GM12874 (cell line): ENCODE data around the gene PTPRJ.

Source experiments
- TF ChIP-seq, protein P1 (sequence below): IDR thresholded peaks from 2 replicates; pipeline ENCODE4 v1.5.1; 2011; ENCODE audit warnings: low read depth, mild to moderate bottlenecking, control low read depth, low read length, moderate library complexity; ENCODE audit not compliant: insufficient read depth

Gene PTPRJ

DNA sequence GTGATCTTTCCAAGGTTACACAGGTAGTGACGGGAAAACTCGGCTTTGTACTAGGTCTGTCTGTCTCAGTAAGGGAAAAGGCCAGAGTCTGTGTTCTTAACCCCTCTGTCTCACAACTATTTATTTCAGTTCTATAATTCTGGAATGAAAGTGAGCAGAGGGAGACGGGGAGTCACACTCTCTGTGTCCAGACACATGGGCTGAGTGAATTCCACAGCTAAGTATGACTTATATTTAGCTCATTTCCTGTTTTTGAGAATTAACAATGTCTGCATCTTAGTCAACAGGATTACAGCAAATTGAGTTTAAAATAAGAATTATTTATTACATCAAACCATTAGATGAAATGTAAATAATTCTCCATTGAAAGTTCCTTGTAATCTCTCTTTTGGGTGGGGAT lies 173.8 kb downstream of the PTPRJ start:
- TF ChIP-seq, protein P1, sequence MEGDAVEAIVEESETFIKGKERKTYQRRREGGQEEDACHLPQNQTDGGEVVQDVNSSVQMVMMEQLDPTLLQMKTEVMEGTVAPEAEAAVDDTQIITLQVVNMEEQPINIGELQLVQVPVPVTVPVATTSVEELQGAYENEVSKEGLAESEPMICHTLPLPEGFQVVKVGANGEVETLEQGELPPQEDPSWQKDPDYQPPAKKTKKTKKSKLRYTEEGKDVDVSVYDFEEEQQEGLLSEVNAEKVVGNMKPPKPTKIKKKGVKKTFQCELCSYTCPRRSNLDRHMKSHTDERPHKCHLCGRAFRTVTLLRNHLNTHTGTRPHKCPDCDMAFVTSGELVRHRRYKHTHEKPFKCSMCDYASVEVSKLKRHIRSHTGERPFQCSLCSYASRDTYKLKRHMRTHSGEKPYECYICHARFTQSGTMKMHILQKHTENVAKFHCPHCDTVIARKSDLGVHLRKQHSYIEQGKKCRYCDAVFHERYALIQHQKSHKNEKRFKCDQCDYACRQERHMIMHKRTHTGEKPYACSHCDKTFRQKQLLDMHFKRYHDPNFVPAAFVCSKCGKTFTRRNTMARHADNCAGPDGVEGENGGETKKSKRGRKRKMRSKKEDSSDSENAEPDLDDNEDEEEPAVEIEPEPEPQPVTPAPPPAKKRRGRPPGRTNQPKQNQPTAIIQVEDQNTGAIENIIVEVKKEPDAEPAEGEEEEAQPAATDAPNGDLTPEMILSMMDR, result no peak

DNA sequence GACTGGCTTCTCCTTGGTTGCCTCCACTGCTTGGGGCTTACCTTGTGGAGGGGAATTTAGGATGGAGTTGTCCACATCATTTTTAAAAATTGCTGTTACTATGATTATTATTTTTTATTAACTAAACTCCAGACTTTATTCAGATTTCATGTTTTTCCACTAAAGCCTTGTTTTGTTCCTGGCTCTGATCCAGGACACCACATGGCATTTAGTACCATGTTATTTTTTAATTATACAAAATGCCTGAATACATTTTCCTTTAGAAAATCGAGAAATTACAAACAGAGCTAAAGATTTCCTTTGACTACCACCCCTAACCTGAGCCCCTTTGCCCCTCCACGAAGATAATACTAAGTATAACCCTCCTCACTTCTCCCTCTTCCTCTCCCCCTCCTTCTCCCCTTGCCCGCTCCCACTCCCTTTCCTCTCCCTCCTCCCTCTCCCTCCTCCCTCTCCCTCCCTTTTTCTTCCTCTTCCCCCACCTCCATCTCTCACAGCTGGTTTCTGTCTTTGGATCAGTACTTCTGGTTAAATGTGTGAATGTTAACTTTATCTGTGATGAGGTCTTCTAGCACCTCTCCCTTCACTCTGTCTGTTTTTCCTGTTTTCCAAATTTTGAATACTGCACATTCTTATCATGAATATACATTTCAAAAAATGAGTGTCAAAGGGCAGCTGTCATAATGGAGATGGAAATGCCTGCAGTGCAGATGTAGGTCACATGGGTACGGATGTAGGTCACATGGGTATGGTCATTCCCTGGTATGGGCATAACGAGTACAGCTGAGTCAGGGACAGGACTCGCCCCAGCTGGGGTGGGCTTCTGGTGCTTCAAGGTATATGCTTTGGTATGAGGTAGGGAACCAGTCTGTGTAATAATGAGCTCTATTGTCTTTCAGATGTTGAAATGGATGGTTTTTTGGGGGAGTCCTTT lies 181.9 kb downstream of the PTPRJ start:
- TF ChIP-seq, protein P1, result no peak

DNA sequence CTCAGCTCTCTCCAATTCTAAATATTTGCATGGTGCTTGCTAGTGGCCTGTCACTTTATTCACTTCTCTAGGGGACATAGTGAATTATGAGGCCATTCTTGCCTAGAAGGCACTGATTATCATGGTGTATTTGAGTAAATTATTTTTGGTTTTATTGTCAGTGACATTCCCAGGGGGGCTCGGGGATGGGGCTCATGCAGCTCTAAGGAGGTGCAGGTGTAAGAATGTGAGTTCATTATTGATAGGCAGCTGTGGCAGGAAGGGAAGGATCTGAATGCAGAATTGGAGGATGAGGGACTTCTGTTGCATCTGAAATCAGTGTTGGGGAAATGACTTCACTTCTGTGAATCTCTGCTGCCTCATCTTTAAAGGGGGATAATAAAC lies 182.5 kb downstream of the PTPRJ start:
- TF ChIP-seq, protein P1, result no peak

DNA sequence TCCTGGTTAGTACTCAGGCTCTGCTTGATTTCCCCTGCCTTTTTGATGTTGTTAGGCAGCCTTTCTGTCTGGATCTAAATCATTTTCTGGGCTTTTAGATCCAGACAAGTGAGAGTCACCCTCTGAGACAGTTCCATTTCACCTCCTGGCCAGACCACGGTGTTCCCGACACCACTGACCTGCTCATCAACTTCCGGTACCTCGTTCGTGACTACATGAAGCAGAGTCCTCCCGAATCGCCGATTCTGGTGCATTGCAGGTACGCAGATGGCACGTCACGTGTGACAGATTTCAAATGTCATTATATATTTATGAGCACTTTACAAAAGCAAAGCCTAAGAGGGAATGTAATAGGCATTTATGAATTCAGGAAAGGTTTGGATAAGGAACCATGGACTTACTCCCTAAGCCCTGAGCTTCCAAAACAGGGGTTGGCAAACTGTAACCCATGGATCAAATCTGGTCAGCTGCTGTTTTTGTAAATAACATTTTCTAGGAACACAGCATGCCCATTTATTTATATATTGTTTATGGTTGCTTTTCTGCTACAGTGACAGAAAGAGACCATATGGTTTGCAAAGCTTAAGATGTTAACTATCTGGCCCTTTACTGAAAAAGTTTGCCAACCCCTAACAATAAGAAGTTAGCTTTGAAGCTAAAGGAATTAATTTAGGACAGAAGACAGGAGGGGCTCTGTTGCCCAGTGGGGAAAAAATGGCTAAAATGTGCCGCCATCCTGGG lies 183.2 kb downstream of the PTPRJ start:
- TF ChIP-seq, protein P1, result no peak

DNA sequence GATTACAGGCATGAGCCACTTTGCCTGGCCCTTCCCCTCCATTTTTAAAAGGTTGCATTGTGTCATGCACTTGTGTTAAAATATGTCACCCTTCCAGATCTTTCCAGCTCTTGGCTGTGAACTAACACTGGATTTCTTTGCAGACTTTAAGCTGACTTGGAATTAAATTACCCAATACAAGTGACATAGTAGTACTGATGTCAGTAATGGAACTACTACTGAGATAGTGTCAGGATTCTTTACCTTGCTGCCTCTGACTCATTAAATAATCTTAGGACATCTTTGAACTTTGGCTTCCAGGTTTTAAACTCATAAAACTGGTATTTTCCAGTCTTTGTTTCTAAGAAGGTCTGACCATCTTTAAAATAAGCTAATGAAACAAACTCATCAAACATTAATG lies 184.5 kb downstream of the PTPRJ start:
- TF ChIP-seq, protein P1, result no peak

DNA sequence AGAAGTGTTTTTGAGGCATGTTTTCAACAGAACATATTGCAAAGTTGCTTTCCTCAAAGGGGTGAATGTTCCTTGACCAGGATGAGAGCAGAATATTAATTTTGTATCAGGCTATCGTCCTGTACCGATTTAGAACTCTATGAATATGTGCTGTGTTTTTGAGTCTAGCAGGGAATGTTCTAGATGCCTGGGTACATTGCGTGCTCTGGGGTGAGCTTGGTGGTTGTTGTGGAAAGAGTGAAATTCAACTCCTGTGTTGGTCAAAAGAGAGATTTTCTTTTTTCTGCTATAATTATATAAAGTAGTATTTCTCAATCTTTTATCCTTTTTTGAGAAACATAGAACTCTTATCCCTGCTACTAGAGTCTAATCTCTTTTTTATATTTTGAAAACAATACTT lies 185.1 kb downstream of the PTPRJ start:
- TF ChIP-seq, protein P1, result no peak

DNA sequence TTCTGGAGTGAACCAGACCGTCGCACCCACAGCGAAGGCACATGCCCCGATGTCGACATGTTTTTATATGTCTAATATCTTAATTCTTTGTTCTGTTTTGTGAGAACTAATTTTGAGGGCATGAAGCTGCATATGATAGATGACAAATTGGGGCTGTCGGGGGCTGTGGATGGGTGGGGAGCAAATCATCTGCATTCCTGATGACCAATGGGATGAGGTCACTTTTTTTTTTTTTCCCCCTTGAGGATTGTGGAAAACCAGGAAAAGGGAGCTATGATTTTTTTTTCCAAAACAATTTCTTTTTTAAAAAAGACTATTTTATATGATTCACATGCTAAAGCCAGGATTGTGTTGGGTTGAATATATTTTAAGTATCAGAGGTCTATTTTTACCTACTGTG lies 187.0 kb downstream of the PTPRJ start:
- TF ChIP-seq, protein P1, result no peak
